H1 (cell line): ENCODE results near the gene WDR43. TPM values are rescaled to one million over a fixed set of nuclear protein-coding genes. Genes with fewer than 3 reads are reported as not detected.
A peak's percentile ranks its signal among the peaks of the same experiment; 100 is the strongest.

Experiments
- ASH2L ChIP-seq: fragments of 200-600, 300-600 bp; sonication (generic); IDR thresholded peaks from one replicate; pipeline ENCODE4 v1.7.1; 2017; ENCODE audit warnings: low read length
- BCL11A ChIP-seq, 2 experiments: IDR thresholded peaks; one replicate each; pipeline ENCODE4 v1.6.1; 2011; ENCODE audit warnings: low read depth in 2 of 2, low read length in 2 of 2, mild to moderate bottlenecking in 2 of 2
- CEBPB ChIP-seq: IDR thresholded peaks from 2 replicates; pipeline ENCODE4 v1.6.1; 2012; ENCODE audit warnings: low read depth, low read length
- EGR1 ChIP-seq: IDR thresholded peaks from 2 replicates; pipeline ENCODE4 v1.6.1; 2011; ENCODE audit warnings: low read depth, low read length, borderline replicate concordance
- HDAC6 ChIP-seq: IDR thresholded peaks from one replicate; pipeline ENCODE4 v1.7.1; 2012; ENCODE audit warnings: low read depth, mild to moderate bottlenecking, inconsistent platforms, low read length, moderate library complexity
- KDM1A ChIP-seq: fragments of 200-600, 300-600 bp; sonication (generic); IDR thresholded peaks from 2 replicates; pipeline ENCODE4 v1.7.1; 2016; ENCODE audit warnings: mild to moderate bottlenecking, low read length, borderline replicate concordance
- KDM4A ChIP-seq: IDR thresholded peaks from one replicate; pipeline ENCODE4 v1.7.1; 2012; ENCODE audit warnings: low read depth, mild to moderate bottlenecking, moderate library complexity, low read length, inconsistent platforms; ENCODE audit not compliant: severe bottlenecking
- MAX ChIP-seq: IDR thresholded peaks from 2 replicates; pipeline ENCODE4 v1.6.1; 2012; ENCODE audit warnings: inconsistent platforms
- RAD21 ChIP-seq, 2 experiments: IDR thresholded peaks in 1 of 2; conservative IDR thresholded peaks in 1 of 2; 2 replicates each; pipeline ENCODE4 v1.6.1; 2011; ENCODE audit warnings: low read depth in 2 of 2, low read length in 2 of 2, improper control_type of control experiment in 1 of 2, inconsistent platforms in 1 of 2, mild to moderate bottlenecking in 1 of 2, moderate library complexity in 1 of 2
- RBBP5 ChIP-seq: IDR thresholded peaks from 2 replicates; pipeline ENCODE4 v1.7.1; 2012; ENCODE audit warnings: low read depth, mild to moderate bottlenecking, inconsistent platforms, low read length, moderate library complexity, borderline replicate concordance
- RFX5 ChIP-seq: IDR thresholded peaks from 2 replicates; pipeline ENCODE4 v1.6.1; 2011; ENCODE audit warnings: low read depth, low read length, improper control_type of control experiment, borderline replicate concordance
- SAP30 ChIP-seq: fragments of 300-600 bp; sonication (generic); IDR thresholded peaks from 2 replicates; pipeline ENCODE4 v1.7.1; 2012; ENCODE audit warnings: low read length, moderate library complexity, mild to moderate bottlenecking, inconsistent platforms; ENCODE audit not compliant: insufficient read depth, insufficient replicate concordance
- SP4 ChIP-seq: IDR thresholded peaks from 2 replicates; pipeline ENCODE4 v1.6.1; 2012; ENCODE audit warnings: low read length, inconsistent platforms
- TAF7 ChIP-seq: optimal IDR thresholded peaks from 2 replicates; pipeline ENCODE3; 2011; ENCODE audit warnings: low read depth, mild to moderate bottlenecking, inconsistent platforms, low read length, moderate library complexity, borderline replicate concordance
- ZNF274 ChIP-seq: IDR thresholded peaks from 2 replicates; pipeline ENCODE4 v1.7.0; 2012; ENCODE audit warnings: low read length, borderline replicate concordance; ENCODE audit errors: extremely low read depth
- polyA plus RNA-seq, 7 experiments: library from polyadenylated mRNA; depleted of rRNA in 3 of 7; stranded (reverse) in 5 of 7; unstranded in 2 of 7; fragments of >200 nt in 5 of 7; fragments of 200-250 nt in 2 of 7; gene quantifications; 1 replicate in 5 of 7; 2 replicates in 1 of 7; 4 replicates in 1 of 7; pipeline versions ENCODE4 v1.2.1 to v1.2.3, GENCODE V29; 2011 to 2013; ENCODE audit warnings: missing spikeins in 2 of 7, mixed read lengths in 2 of 7
- total RNA-seq: library from RNA; stranded (reverse); fragmentation: NEBNext Ultra II Directional; extraction: Animal tissue kit (Norgen Biotek cat#: 25700); gene quantifications from 2 replicates; pipeline ENCODE4 v1.2.1, GENCODE V29; 2021

Gene WDR43
- total and polyA plus RNA-seq, 2 of the 8 experiments (the other 6 are each of a cell fraction or from before 2014, with no cell fraction given), result 57.8 to 142 TPM

- TF ChIP-seq KDM1A (no peak), EGR1 (no peak), CEBPB (no peak), RAD21 (IDR thresholded peaks at IDR 0.05 in 1 of 2, conservative IDR thresholded peaks at IDR 0.05 in 1 of 2; ENCODE audit: low read depth in 2 of 2, low read length in 2 of 2) (peak; percentile 15 to 26; a peak in 1 of 4 replicates), KDM4A (no peak), SAP30 (no peak), RBBP5 (no peak), ASH2L (no peak), TAF7 (no peak), BCL11A (IDR thresholded peaks at IDR 0.05; ENCODE audit: low read depth in 2 of 2, low read length in 2 of 2) (no peak), ZNF274 (no peak), RFX5 (no peak), HDAC6 (no peak), MAX (peak; percentile 78), SP4 (no peak)
These were observed 62.0 kb downstream of the WDR43 start (continued) for GRCh38 chr2:28956415-28956826.
